Esophagus muscularis mucosa (tissue), 4 donors: ENCODE data around the gene PMIS2. TPM values are rescaled to one million over a fixed set of nuclear protein-coding genes. Genes with fewer than 3 reads are reported as not detected.

Experiments
- DNase-seq: peaks from one replicate; pipeline ENCODE4 v3.0.0-alpha.2; 2017; ENCODE audit errors: extremely low spot score
- H3K27ac ChIP-seq, 4 donors: fragments of 200-600 bp; sonication (generic); replicated peaks in 1 of 4; 1 replicate in 3 of 4; 2 replicates in 1 of 4; pipeline ENCODE4 v1.5.1; 2016 to 2019; ENCODE audit warnings: mild to moderate bottlenecking in 1 of 4
- H3K27me3 ChIP-seq, 4 donors: fragments of 200-600 bp; sonication (generic); one replicate each; pipeline versions ENCODE4 v1.5.1 to v1.6.0; 2016 to 2019
- H3K36me3 ChIP-seq, 4 donors: fragments of 200-600 bp; sonication (generic); one replicate each; pipeline ENCODE4 v1.5.1; 2016 to 2019
- H3K4me1 ChIP-seq, 4 donors: fragments of 200-600 bp; sonication (generic); one replicate each; pipeline ENCODE4 v1.5.1; 2016 to 2019
- H3K4me3 ChIP-seq, 4 donors: fragments of 200-600 bp; sonication (generic); 1 replicate in 2 of 4; 2 replicates in 2 of 4; pipeline ENCODE4 v1.5.1; 2016 to 2019; ENCODE audit warnings: mild to moderate bottlenecking in 4 of 4, moderate library complexity in 1 of 4
- H3K9me3 ChIP-seq, 4 donors: fragments of 200-600 bp; sonication (generic); 1 replicate in 3 of 4; 2 replicates in 1 of 4; pipeline ENCODE4 v1.5.1; 2016 to 2019
- CTCF ChIP-seq, 3 experiments: fragments of 200-600 bp in 2 of 3; fragments of 450-650 bp in 1 of 3; sonication (generic) in 2 of 3; IDR thresholded peaks; one replicate each; pipeline ENCODE4 v1.5.1; 2017 to 2019; ENCODE audit warnings: antibody characterized with exemption in 3 of 3, mild to moderate bottlenecking in 2 of 3, moderate library complexity in 1 of 3
- EP300 ChIP-seq: sonication (generic); formaldehyde crosslinking; IDR thresholded peaks from one replicate; pipeline ENCODE4 v1.6.1; 2017; ENCODE audit warnings: antibody characterized with exemption
- POLR2A ChIP-seq: fragments of 450-650 bp; IDR thresholded peaks from one replicate; pipeline ENCODE4 v1.6.1; 2017; ENCODE audit warnings: antibody characterized with exemption, moderate library complexity, mild to moderate bottlenecking, low read depth
- POLR2AphosphoS5 ChIP-seq, 2 donors: sonication (generic); formaldehyde crosslinking; IDR thresholded peaks; one replicate each; pipeline ENCODE4 v1.6.1; 2017; ENCODE audit warnings: antibody characterized with exemption in 2 of 2
- WGBS: methylation state at CpG from one replicate; pipeline ENCODE4 v1.1.5; 2018; 5-methylcytosine and 5-hydroxymethylcytosine counted together
- intact Hi-C: fragments of 100-400 bp; cut with DNase I; formaldehyde crosslinking; loops from one replicate; pipeline ENCODE4 v1.15.1; 2023
- total RNA-seq, 4 donors: library from RNA; depleted of rRNA; stranded (reverse); fragments of >200 nt; gene quantifications; one replicate each; pipeline versions ENCODE4 v1.1.0 to v1.2.1, GENCODE V29; 2016

PMIS2 gene
- total RNA-seq, 4 donors from 2014 or later: not detected

GRCh38 chr19:35620001-35620400, 34.0 kb downstream of the PMIS2 start:
- H3K9me3 ChIP-seq: no peaks in the 10 kb centered on the region

GRCh38 chr19:35621708-35622107, 35.7 kb downstream of the PMIS2 start:
- no peak for TF ChIP-seq CTCF (IDR thresholded peaks at IDR 0.05)
- TF ChIP-seq POLR2A: no peak
- TF ChIP-seq EP300: no peak
- TF ChIP-seq POLR2AphosphoS5 (IDR thresholded peaks at IDR 0.05): no peak
- WGBS: 91% methylated on average over 9 of the region's 9 CpGs
- no peaks in the 10 kb centered on the region for H3K4me1 ChIP-seq
- intact Hi-C loops: no loop called here
- H3K9me3 ChIP-seq: no peaks in the 10 kb centered on the region
- DNase-seq: no peak
- no peaks in the 10 kb centered on the region for H3K27me3 ChIP-seq
- peaks cover 0 to 50% (median 28%) of the 10 kb centered on the region in 4 donors for H3K36me3 ChIP-seq
- no peak overlapping the region for H3K4me3 ChIP-seq
- no peak overlapping the region for H3K27ac ChIP-seq

More at GRCh38 chr19:35620001-35620400, 34.0 kb downstream of the PMIS2 start:
- no peak overlapping the region for H3K4me3 ChIP-seq
- H3K27me3 ChIP-seq: no peaks in the 10 kb centered on the region
- no peak for DNase-seq
- H3K36me3 ChIP-seq: peaks cover 0 to 65% (median 35%) of the 10 kb centered on the region in 4 donors
- no peak overlapping the region for H3K27ac ChIP-seq
- H3K4me1 ChIP-seq: no peaks in the 10 kb centered on the region
- WGBS: 90% methylated on average over 17 of the region's 17 CpGs
- TF ChIP-seq EP300 (no peak), POLR2AphosphoS5 (IDR thresholded peaks at IDR 0.05) (no peak), POLR2A (no peak), CTCF (IDR thresholded peaks at IDR 0.05) (no peak)
- intact Hi-C loops: no loop called here

- WGBS: 85% methylated on average over 8 of the region's 13 CpGs
- Histone ChIP-seq H3K4me1 (peaks cover 2 to 3% (median 2%) of the 10 kb centered on the region in 4 donors), H3K4me3 (no peak overlapping the region), H3K36me3 (peaks cover 0 to 39% (median 19%) of the 10 kb centered on the region in 4 donors), H3K27ac (no peak overlapping the region), H3K9me3 (no peaks in the 10 kb centered on the region), H3K27me3 (no peaks in the 10 kb centered on the region)
- TF ChIP-seq POLR2AphosphoS5 (IDR thresholded peaks at IDR 0.05): no peak
- no peak for TF ChIP-seq POLR2A
- TF ChIP-seq EP300: no peak
- TF ChIP-seq CTCF (IDR thresholded peaks at IDR 0.05): no peak
- no peak for DNase-seq
- intact Hi-C loops: no loop called here
Observed at GRCh38 chr19:35622750-35623149, 36.8 kb downstream of the PMIS2 start.

- TF ChIP-seq CTCF (IDR thresholded peaks at IDR 0.05) (no peak), POLR2AphosphoS5 (IDR thresholded peaks at IDR 0.05) (no peak), POLR2A (no peak), EP300 (no peak)
- no peak for DNase-seq
- Histone ChIP-seq H3K27ac (no peak overlapping the region), H3K4me1 (peaks cover 6 to 9% (median 9%) of the 10 kb centered on the region in 4 donors), H3K27me3 (no peaks in the 10 kb centered on the region), H3K9me3 (no peaks in the 10 kb centered on the region), H3K36me3 (peaks cover 0 to 32% (median 19%) of the 10 kb centered on the region in 4 donors), H3K4me3 (no peak overlapping the region)
- WGBS: 86% methylated on average over 6 of the region's 6 CpGs
- intact Hi-C loops: no loop called here
Observed at GRCh38 chr19:35623327-35624010, 37.5 kb downstream of the PMIS2 start.
